ENCODE data around the gene AKAP6.
"Not testable (repeated sequence)": the region's sequence is repeated elsewhere in the genome, so short reads cannot be mapped to it uniquely, and the experiment has no call there.

AKAP6 gene

DNA sequence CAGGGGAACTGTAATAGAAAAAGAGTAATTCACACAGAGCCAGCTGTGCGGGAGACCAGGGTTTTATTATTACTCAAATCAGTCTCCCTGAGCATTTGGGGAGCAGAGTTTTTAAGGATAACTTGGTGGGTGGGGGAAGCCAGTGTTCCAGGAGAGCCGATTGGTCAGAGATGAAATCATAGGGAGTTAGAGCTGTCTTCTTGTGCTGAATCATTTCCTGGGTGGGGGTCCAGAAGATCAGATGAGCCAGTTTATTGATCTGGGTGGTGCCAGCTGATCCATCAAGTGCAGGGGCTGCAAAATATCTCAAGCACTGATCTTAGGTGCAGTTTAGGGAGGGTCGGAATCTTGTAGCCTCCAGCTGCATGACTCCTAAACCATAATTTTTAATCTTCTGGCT is 44.1 kb downstream of the AKAP6 start:
- not testable (repeated sequence) for DNase-seq

DNA sequence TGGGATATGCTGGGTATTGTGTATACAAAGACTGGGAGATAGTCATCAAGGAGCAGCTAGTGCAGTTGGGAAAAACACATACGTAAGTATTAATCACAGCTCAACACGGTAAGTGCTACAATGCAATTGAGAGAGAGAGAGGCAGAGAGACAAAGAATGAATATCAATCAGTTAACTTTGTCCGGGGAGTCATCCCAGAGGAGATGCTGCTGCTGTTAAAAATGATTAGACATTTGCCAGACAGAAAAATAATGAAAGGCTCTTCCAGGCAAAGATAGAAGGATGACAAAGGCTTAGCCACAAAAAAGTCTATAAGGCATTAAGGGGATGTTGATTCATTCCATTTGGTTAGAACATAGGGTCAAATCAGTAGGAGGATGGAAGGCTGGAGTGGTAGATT is 45.1 kb downstream of the AKAP6 start:
- no peak for DNase-seq

DNA sequence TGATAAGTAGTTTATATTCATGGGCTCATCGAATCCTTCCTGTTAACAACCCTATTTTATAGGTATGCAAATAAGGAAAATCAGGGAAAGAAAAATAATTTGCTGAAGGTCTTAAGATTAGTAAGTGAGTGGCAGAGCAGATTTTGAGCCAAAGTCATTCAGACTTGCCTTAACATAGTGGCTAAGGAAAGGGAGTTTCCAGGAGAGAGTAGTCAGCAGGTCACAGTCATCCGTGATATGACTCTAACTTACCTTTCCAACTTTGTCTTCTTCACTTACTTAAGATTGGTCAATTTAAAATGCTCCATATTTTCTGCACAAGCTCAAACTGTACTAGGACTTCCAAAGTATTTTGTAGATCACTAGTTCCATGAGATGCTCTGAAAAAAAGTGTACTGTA is 46.6 kb downstream of the AKAP6 start:
- DNase-seq = no peak

DNA sequence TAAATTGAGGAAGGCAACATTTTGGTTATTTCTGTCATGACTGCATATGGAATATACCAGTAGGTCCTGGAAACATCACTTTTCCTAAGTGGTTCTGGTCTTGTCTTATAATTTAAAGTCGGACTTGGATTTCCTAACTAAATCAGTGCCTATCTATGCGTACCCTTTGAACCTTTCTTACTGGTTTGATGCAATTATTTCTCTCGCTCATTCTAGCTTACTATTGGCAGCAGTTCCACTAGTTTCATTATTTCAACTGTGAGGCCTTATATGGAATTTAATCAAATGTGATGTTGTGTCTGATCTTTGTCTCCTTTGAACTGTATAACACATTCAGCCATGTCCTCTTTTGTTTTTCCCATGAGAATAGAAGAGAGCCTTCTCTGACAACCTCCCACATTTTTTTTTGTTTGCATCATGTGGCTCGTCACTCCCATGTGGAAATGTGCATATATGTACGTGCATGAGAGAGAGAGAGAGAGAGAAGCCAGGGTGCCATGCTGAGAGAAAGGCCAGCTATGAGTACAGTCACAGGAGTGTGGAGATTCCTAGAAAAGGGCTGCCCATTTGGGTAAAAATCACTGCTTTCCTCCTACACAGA is 48.0 kb downstream of the AKAP6 start:
- DNase-seq = no peak

DNA sequence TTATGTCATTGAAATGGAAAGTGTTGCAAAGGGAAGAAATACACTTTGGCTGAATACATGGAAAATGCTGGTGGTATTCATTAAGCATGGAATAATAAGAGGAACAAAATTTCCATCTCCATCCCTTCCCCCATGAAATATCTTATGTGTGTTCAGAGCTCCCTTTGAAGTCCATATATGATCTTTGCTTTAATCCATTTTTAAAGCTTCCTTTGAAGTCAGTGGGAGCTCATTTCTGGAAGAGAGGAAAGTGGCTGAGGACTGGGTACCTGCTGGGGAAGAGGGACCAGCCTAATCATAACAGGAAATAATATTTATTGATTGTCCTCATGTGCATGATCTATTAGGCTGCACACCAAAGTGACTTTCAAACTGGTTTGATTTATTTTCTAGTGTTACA is 49.2 kb downstream of the AKAP6 start:
- DNase-seq = no peak

DNA sequence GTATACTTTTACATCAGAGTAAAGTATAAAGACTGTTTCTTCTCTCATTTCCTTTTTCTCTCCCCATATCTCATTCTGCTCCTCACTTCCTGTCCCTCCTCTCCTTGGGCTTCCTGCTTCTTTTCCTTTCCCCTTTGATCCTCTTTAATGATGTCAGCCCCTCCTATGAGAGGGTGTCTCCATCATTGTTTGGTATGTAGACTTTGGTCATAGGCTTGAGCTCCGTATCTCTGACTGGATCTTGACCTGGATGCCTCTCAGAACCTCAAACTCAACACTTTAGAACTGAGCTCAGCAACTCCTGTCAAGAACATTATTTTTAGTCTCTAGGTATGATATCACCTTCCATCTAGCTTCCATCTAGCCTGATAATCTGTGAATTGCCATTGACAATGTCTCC is 50.3 kb downstream of the AKAP6 start:
- no peak for DNase-seq

DNA sequence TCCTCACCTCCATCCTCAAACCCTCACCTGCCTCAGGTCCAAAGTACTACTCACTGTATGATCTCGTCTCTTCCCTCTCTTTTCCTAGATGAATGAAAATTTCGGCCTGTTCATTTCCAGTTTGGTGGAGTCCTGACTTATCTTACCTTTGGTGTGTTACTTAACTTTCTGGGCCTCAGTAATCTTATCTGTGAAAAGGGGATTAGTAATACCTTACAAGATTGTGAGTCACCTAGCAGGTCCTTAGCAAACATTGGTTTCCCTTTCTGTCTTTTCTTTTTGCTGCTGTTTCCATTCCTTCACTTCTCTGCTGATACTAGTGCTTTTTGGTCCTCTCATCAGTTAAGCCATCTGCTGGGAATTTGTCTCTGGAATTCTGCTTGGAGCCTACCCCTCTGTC is 52.8 kb downstream of the AKAP6 start:
- DNase-seq = no peak

DNA sequence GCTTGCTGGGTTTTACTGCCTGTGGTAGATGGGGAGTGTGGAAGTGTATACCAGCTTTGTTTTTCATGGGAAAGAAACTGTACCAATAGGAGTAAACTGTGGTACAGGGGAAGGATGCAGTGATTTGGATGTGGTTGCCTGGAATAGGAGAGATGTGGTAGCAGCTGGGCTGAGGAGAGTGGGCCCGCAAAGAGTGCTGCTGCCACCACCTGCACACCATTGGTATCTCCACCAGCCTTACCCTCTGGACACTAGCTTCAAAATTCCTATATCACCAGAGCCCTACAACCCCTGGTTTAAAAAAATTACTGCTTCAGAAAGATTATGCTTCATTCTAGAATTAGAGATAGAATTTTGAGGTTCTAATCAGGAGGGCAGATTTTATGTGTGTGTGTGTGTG is 53.6 kb downstream of the AKAP6 start:
- no peak for DNase-seq

DNA sequence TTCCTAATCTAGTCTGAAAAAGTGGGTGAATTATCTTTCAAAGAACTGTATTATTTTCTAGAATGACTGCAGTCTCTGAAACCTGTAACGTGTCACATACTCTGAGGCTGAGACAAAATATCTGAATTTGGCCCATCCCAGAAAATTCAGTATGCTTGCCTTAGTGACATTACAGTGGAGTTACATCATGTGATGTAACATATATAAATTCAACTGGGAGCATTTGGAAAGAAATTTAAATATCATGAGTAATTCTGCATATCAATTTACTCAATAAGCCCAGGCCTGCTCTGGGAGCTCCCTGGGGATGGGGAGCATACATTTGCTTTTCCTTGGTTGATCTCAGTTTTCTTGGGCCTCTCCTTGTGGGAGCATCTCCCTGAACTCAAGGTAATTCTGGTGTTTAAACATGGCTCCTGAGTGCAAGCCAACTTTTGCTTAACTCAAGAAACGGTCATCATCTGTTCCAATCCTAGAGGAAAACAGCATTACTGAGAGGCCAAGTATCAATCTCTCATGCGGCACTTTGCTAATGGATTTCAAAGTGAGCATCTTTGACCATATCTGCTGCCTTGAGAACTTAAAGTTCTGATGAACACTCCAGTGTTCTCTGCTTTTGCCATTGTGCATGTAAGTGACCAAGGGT is 54.4 kb downstream of the AKAP6 start:
- no peak for DNase-seq

DNA sequence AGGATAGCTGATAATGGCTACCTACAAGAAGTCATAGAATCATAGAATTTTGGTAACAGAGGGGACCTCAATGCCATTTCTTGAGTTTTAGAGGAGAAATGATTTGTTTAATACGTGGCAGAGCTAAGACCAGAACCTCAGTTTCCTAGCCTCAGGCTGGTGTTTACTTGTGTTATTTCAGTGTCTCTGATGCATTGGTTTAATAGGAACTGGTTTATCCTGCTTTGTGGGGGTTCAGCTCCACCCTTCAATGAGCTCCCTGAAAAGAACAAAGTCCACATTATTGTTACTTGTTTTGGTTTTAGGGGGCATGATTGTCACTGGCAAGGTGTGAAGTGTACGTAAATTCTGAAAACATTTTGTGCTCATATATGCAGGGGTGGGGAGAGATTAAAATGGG is 55.4 kb downstream of the AKAP6 start:
- no peak for DNase-seq

DNA sequence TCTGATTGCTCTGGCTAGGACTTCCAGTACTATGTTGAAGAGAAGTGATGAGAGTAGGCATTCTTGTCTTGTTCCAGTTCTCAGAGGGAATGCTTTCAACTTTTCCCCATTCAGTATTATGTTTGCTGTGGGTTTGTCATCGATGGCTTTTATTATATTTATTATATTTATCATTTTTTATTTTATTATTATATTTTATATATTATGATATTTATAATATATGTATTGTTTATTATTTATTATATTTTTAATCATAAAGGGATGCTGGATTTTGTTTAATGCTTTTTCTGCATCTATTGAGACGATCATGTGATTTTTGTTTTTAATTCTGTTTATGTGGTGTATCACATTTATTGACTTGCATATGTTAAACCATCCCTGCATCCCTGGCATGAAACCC is 58.2 kb downstream of the AKAP6 start:
- not testable (repeated sequence) for DNase-seq

DNA sequence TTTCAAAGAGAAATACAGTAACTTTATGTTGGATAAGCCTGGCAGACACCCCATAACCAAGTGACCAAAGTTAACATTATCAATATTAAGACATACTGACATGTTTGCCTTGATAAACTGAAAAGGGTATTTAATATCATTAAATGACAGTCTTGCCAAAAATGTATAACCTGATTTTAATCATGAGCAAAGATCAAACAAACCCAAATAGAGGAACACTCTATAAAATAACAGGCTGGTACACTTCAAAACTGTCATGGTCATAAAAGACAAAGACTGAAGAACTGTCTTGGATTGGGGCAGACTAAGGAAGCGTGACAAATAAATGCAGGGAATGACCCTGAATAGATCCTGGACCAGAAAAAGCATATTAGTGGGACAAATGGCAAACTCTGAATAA is 64.0 kb downstream of the AKAP6 start:
- DNase-seq = no peak

DNA sequence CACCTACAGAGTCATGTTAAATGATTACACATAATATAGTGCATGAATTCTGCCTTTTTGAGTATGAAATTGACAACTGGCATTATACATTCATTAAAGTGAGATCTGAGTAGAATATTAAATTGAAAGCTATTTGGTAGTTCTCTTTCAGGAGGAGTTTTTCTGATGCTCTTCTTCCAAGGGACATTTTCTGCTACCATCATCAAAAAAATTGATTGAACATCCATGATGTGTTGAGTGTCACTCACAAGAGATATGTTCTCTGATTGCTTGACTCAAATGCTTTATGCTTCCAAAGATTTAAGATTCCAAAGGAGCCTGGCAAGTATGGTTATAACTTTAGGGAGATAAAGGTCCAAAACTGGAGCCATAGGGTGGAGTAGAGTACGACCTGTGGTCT is 64.9 kb downstream of the AKAP6 start:
- no peak for DNase-seq

DNA sequence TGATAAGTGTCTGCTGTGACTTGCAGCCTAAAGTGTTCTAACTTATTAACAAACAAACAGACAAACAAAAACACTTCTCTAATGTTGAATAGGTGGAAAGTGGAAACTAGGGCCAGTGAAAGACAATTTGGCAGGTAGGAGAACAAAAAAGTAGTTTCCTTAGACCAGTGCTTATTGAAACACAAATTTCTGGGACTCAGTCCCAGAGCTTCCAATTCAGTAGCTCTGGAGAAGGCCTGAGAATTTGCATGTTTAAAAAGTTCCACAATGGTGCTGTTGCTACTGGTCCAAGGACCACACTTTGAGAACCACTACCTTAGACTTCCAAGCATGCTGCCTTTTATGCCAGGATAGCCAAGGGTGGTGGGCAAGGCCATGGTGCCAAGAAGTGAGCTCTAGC is 67.8 kb downstream of the AKAP6 start:
- DNase-seq = no peak

DNA sequence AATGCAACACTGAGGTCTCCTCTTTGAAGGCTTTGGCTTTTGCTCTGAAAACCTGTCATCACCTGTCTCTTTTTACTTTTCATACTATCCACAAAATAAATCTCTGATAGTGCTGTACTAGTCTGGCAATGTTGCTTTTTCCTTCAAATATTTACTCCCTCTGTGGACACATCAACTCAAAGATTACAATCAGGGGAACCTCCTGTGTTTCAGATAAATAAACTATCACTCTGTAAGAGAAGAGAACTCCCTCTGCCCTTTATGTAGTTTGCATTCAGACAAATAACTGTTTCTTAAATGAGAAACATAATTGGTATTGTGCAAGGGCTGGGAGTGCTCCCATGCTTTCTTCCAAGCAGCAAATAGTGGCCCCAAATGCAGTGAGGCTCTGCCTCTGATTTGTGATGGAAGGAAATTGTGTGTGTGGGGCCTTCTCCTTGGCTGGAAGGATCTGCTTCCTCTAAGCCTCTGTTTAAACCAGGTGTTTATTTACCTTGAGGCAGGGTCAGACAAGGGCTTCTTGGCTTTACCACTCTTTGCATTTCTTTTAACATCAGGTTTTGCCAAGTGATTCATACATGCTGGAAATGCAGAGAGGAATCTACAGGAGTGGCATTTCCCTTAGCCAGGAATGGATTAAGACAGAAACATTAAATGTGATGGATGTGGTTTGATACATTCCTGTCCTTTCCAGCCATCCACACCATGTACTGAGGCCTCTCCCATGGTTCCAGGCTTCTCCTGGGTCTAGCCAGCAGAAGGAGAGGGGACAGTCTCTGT is 69.0 kb downstream of the AKAP6 start:
- DNase-seq = no peak

DNA sequence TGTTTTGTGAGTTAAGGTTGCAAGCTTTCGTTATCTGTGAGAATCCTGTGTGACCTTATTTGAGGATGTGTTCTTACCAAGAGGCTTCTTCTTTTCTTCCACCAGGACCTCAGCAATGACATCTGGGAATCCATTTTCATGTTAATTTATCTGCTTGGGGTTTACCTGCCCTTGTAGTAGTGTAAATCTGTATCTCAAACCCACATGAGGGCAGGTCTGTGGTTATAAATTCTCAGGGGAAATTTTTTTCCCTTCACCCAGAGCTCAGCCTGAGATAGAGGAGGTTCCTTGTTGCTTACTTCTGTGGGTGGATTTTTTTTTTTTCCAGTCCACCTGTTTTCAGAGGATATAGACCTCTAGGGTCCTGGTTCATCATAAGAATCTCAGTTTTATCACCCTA is 70.8 kb downstream of the AKAP6 start:
- DNase-seq = no peak

DNA sequence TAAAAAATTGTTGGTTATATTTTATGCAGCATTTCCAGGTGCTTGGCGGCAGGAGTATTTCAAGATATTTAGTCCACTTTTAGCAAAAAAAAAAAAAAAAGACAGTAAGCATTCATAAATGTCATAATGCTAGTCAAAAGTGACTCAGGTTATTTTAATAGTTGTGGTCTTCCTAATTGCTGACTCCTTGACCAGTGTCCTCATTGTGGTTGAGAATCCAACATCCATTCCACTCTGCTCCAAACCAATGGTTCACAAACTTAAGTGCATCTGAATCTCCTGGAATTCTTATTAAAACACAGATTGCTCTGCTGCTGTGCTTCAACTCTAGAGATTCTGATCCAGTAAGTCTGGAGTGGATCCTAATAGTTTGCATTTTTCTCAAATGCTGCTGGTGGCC is 71.4 kb downstream of the AKAP6 start:
- no peak for DNase-seq

DNA sequence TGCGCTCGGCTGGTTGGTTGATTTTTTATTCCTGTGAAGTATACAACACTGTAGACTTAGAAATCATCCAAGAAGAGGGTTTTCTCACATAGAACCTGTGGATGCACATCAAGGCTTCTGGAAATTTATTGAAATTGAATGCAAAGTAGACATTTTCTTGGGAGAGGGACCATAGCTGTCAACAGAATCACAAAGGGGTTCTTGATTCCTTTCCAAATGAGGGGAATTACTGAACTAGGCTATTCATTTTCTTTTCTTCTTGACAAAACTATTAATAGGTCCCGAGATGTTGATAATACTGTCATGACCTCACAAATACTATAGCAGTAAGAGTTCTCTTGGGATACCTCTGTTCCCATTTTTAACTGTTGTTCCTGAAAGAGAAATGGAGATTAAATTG is 73.9 kb downstream of the AKAP6 start:
- DNase-seq = no peak

DNA sequence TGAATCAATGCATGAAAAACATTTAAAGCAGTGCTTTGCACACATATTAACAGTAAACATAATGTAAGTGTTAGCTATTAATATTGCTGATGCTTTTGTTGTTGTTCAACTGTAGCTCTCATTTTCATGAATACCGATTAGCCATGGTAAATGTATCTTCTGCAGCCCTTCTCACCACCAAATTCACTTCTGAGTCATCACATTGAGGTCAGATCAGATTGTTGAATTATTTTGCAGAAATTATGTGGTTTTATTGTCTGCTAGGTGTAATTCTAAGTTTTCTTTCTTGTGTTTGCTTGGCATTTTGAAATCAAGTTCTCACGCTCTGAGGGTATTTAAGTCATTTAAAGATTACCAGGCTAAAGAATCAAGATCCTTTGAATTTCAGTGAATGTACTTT is 74.6 kb downstream of the AKAP6 start:
- DNase-seq = no peak

DNA sequence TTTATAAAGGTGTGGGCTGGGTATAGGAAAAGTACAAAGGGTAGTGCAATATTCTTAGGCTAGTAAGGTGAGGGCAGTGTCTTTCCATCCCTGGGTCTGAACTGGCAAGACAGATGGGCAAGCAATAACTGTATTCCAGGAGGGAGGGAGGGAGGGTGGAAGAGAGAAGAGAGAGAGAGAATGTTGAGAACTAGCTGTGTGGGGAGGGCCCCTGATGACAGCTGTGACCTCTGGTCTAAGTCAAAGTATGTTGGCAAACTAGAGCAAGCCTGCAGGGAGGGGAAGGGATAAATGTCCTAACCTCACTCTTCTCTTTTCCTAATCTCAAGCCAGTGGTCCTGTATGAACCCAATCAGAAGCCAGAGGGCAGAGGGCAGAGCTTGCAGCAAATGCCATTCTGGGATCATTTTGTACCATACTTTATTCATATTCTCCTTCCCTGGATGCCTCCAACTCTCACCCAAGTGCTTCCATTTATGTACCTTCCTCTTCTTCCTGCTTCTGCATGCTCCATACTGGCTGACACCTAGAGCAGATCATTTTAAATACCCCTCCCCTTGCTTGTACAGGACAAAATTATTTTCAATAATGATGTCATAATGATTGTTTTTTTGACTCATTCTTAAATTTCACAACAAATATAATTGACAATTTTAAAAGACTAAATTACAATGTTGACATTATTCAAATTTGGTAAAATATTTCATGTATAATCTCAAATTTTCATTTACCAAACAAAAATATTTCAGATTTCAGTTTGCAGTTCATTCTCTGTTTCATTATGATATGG is 75.9 kb downstream of the AKAP6 start:
- no peak for DNase-seq

DNA sequence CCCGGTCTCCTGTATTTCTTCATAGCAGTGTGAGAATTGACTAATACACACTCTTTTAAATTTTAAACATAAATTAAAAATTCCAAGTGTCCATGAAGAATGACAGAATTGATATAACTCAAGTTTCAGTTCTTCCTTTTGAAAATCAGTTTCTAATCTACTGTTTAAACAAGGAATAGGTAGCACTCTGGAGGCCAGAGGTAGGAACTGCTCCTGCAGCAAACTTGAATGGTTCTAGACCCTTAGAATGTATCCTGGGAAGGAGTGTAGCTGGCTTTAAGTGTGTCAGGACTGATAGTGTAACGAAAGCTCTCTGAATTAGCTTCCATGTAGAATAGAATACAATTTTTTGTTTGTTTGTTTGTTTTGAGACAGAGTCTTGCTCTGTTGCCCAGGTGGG is 76.8 kb downstream of the AKAP6 start:
- DNase-seq = no peak

DNA sequence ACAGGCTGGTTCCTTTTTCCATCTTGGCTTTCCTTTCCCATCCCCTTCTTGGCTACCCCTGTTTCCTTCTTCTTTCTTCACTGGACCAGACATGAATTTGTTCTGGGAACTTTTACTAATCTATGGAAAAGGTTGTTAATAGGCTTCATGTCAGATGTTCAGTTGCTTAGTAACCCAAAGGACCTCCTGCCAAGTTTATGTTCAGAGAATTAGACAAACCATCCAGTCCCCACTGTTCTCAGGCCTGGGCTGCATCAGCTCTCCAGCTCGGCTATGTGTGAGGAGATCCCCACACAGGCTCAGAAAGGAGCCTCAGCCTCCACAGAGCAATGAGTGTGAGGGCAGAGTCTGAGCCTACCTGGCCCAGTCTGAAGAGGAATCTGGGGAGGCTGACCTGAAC is 78.0 kb downstream of the AKAP6 start:
- no peak for DNase-seq

DNA sequence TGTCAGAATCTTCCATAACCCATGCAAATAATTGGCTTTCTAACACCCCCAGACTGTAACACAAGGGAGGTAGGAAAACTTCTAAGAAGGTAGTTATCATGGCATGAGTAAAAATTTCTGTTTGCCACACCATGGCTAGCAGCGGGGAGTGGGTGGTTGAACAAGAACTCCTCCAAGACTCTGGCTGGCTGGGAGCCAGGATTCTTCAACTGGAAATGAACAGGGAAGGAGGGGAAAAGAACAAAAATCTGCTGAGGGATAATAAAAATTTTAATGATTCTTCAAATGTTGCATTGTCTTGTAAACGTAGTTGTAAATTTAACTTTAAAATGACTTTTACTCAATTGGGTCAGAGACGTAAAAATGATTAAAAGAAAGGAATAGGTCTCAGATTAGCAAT is 78.9 kb downstream of the AKAP6 start:
- DNase-seq = no peak

DNA sequence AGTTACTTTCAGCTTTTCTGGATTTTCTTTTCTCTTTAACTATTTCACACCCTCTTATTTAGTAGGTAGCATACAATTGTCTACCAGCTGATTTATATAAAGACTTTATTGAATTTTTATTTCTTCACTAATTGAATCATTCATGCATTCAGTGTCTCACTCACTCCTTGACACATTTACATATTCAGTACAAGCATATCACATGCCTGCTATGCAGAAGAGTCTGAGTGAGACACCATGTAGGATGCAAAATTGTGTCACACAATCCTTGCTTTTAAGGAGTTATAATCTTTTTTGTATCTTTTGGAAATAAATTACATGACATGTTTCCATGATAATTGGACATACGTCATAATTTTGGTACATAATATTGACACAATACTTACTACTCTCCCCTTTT is 83.0 kb downstream of the AKAP6 start:
- DNase-seq = no peak
